Activated CD4-positive, CD25-positive, alpha-beta regulatory T cell (primary cell): Measurements from ENCODE around the gene TLE3.
A peak's percentile ranks its signal among the peaks of the same experiment; 100 is the strongest.
"Not testable (repeated sequence)": the region's sequence is repeated elsewhere in the genome, so short reads cannot be mapped to it uniquely, and the experiment has no call there.

Source experiments
- DNase-seq, 4 experiments: peaks; one replicate each; lab custom pipeline; 2025; lab: John Stamatoyannopoulos, UW

The TLE3 gene

GRCh38 chr15:70126362-70126761 is 28.6 kb upstream of the TLE3 start:
- no peak for DNase-seq

- no peak for DNase-seq
Observed at GRCh38 chr15:70125605-70126004, 27.9 kb upstream of the TLE3 start.

DNA sequence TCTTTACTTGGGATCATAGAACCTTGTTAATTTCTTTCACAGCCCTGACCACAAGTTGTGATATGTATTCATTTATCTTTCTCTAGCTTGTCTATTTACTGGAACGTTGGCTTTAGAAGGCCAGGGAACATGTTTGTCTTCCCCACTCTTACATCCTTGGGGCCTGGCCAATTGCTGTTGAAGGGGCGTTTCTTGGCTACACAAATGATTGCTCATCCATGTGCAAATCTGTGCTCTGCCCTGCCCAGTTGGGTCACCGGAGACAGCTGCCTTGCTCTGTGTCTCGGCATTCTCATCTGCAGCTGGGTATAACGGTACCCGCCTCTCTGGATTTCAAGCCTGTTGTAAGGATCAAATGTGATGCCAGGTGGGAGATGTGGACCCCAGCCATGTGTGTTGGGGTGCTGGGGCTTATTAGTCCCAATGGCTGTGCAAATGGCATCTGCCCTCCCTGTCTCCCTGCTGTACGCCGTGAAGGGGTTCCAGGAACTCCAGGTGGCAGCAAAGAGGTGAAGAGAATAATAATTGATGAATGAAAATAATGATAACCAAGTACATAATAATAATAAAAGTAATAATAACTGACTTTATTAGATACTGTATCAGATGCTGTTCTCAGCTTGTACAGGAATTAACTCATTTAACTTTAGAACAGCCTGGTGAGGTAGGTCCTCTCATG is 24.0 kb upstream of the TLE3 start:
- DNase-seq, result no peak

DNA sequence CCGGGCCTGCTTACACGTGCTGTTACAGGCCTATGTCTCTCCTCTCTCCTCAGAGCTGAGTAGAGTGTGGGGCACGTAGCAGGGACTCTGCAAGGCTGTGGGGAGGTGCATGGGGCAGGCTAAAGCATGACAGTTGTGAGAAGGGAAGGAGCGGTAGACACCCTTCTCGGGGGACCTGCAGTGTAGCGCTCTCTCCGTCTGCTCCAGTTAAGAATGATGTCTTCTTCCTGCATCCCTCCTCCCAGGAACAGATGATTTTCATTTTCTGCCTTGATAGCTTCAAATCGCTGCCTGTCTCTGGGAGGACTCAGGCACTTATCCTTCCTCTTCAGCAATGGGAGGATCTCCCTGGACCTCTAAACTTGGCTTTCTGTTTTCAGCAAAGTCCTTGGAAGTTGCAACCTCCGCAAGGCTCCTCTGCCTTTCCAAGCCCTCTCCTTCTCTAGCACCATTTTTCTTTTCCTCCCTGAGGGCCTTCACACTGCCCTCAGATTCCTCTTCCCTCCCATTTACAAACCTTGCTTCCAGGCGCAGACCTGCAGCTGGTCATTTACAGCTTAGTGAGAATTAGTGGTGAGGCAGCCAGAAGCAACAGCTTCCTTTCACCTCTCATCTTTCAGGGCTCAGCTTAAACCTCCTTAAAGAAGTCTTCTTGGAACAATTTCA is 23.4 kb upstream of the TLE3 start:
- no peak for DNase-seq

- no peak for DNase-seq
Observed at GRCh38 chr15:70119911-70120508, 22.3 kb upstream of the TLE3 start.

GRCh38 chr15:70118599-70118998 is 20.9 kb upstream of the TLE3 start:
- DNase-seq, result no peak

DNA sequence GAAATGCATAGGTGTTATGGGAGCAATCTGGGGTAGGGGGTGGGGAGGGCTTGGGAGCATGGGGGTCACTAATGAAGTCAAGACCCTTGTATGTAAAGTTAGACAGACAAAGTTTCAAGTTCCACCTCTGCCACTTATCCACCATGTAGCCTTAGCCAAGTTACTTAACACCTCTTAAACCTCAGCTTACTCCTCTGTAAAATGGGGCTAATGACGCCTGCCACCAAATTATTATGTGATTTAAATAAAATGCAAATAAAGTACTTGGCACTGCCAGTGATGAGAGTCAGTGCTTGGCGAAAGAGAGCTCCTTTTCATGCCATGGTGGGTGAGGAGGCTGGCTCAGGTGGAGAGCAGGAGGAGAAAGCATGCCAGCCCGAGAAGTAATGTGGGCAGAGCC is 18.6 kb upstream of the TLE3 start:
- DNase-seq, result no peak

GRCh38 chr15:70114221-70114620 is 16.5 kb upstream of the TLE3 start:
- no peak for DNase-seq

- DNase-seq, result no peak
Observed at GRCh38 chr15:70113304-70113700, 15.6 kb upstream of the TLE3 start.

- DNase-seq, result not testable (repeated sequence)
Observed at GRCh38 chr15:70112572-70113303, 15.0 kb upstream of the TLE3 start.

- no peak for DNase-seq
Observed at GRCh38 chr15:70112074-70112395, 14.3 kb upstream of the TLE3 start.

GRCh38 chr15:70111203-70112073 is 13.7 kb upstream of the TLE3 start:
- no peak for DNase-seq

GRCh38 chr15:70109978-70110377 is 12.3 kb upstream of the TLE3 start:
- DNase-seq, result no peak

- no peak for DNase-seq
Observed at GRCh38 chr15:70109531-70109930, 11.8 kb upstream of the TLE3 start.

GRCh38 chr15:70103880-70104626 is 6.3 kb upstream of the TLE3 start:
- DNase-seq, result no peak

DNA sequence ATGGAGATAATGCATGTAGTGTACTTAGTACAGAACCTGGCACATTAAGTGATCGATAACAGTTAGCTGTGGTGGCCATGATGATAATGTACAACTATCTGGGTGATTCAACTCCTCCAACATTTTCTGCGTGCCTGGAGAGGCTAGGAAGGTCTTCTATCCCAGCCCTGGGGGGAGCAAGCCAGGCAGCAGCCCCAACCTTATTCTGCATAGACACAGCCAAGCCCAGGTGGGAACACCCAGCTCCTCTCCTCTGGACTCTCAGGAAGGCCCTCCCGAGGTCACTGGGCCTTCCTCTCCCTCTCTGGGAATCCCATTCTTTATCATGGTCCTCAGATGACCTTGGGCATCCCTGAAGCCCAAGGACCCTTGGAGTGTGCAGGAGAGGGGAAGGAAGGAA is 5.1 kb upstream of the TLE3 start:
- DNase-seq, result no peak

- DNase-seq, result no peak
Observed at GRCh38 chr15:70101459-70102113, 3.9 kb upstream of the TLE3 start.

GRCh38 chr15:70100474-70101341 is 3.0 kb upstream of the TLE3 start:
- peak; percentile 21 to 46 (median 34) for DNase-seq

GRCh38 chr15:70099967-70100473 is 2.3 kb upstream of the TLE3 start:
- DNase-seq, result no peak
